Glomerular endothelial cell (primary cell): ENCODE results near the gene PIMREG. TPM values are rescaled to one million over a fixed set of nuclear protein-coding genes. Genes with fewer than 3 reads are reported as not detected.
A peak's percentile ranks its signal among the peaks of the same experiment; 100 is the strongest.

Experiments used
- DNase-seq: peaks from one replicate; pipeline ENCODE4 v3.0.0-alpha.2; 2011; ENCODE audit warnings: low read depth, low spot score; ENCODE audit errors: extremely low read depth
- total RNA-seq: library from RNA; depleted of rRNA; stranded (reverse); fragments of >200 nt; gene quantifications from 2 replicates; pipeline ENCODE4 v1.2.3, GENCODE V29; 2015

PIMREG gene, protein sequence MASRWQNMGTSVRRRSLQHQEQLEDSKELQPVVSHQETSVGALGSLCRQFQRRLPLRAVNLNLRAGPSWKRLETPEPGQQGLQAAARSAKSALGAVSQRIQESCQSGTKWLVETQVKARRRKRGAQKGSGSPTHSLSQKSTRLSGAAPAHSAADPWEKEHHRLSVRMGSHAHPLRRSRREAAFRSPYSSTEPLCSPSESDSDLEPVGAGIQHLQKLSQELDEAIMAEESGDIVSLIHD
- 2.8 and 8.2 TPM in 2 replicates for total RNA-seq

DNA sequence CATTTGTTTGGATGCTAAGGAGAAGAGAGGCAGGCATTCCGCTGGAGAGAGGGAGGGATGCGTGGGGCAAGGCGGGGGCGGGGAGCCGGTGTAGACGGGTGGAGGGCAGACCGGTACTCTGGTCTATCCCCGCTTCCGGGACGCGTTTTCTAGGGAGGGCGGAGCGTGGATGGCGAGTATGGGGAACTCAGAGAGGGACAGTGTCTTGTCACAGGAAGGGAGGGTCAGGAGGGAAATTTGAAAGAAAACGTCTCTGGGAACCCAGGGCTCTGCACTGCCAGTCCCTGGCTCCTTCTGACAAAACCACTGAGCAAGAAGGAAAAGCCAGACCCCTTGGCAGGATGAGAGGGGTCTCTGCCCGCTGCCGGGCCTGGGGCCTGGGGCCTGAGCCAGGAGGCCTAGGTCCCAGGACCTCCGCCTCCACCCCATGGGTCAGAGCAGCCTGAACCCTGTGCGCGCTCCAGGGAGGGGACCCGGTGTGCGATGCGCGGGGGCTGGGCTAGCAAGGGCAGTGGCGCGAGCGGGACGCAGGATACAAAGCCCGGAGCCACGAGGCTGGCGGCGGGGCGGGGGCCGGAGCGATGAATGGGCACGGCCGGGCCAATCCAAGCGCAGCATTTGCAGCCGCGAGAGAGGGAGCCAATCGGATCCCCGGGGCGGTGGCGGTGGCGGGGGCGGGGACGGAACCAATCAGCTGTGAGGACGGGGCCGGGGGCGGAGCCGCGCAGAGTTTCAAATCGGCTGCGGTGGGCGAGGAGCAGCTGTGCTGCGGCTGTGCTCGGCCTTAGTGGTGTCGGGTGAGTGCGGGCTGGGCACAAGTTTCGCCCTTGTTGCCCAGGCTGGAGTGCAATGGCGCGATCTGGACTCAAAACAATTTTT lies at the start of gene PIMREG:
TSS of gene PIMREG (plus strand) at position 764 of the 879 bp plus-strand sequence. CDS start 656 bp downstream, outside the sequence.
- peak; percentile 10 for DNase-seq

DNA sequence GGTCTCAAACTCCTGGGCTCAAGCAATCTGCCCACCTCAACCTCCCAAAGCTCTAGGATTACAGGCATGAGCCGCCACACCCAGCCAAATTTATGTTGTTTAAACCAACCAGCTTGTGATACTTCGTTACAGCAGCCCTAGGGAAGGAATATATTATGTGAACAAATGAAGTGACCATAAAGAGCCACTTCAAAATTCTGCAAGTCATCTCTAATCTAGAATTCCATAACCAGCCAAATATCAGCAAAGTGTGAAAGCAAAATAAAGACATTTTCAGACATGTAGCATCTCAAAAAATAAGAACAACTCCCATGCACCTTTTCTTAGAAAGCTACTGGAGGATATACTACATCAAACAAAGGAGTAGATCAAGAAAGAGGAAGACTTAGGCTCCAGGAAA lies 45.3 kb upstream of the PIMREG start:
- no peak for DNase-seq

DNA sequence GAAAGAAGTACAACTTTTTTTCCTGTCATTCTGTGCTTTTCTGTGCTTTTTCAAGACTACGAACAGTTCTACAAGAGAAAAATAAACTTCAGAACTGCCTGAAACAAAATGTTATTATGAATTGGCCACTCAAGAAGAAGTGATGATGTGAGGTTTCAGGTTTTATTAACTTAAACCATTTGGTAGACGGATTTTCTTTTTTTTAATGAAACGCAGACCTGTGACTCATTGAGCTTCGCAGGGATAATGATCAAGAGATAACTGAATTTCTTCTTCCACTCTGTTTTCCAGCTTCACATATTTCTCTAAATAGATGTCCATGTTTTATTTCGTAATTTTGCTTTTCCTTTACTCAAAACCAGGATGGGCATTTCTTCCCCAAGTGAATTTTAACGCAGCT lies 42.0 kb upstream of the PIMREG start:
- DNase-seq: no peak

DNA sequence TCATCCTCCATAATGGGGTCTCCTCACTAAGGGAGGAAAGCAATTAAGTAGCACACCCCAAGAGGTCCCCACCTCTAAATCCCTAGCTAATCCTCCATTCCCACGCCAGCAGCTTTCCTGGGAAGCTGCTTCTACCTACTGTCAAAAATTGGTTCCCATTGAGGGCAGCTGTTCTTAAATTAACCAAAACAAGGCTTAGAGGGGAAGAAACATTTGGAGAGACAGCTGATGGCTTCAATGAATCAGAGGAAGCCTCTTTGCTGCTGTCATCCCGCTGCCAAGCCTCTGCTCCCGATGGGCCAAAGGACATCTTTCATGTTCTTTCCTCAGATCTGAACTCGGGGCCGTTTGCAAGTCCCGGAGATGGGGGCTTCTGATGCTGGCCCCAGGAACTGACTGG lies 36.0 kb upstream of the PIMREG start:
- no peak for DNase-seq

DNA sequence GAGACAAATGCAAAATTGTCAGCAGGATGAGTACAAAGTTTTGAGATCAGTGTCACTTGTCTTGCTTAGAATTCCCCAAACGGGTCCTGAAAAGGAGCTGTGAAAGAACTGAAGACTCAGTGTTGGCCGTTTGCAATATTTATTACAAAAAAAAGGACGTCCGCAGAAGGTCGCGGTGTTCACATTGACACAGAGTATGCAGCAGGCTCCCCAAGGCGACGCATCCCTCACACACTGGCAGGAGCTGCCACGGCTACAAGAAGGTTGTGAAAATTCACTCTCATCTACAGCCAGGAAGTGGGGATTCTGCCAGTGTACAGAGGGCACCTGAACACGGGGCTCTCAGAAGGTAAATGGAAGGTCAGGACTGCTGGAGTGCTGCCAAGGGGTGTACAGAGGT lies 35.5 kb upstream of the PIMREG start:
- no peak for DNase-seq

DNA sequence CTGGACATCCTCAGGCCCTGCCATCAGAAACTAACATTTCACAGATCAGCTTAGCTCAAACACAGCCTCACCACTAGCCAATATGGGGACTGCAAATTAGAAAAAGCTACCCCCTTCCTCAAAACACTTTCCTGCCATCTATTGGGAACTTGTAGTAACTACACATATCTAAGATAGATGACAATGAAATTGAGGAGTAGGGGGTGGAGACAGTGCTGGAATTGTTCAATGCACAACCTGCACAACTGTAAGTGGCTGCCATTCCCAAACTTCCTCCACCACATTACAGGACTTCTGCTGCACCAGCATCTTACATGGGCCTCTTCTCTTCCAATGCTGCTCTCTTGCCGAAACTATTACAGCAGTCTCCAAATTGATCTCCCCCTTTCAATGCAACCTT lies 31.2 kb upstream of the PIMREG start:
- DNase-seq: peak; percentile 31

DNA sequence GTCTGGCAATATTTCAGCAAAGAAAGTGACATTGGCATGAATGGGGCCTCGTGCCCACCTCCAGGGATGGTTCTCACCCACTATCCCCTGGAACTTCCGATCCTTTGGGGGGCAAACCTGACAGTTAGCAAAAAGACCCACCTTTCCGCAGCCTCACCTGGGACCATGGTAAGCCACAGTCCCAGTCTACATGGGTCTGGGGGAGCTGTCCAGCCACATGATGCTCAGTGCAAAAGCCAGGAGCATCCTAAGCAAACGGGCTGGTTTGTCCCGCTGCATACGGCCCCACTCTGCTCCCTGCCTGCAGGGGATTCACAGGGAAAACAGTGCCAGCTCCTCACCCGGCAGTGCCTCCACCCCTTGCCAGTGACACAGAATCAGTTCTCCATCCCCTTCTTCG lies 28.6 kb upstream of the PIMREG start:
- no peak for DNase-seq

DNA sequence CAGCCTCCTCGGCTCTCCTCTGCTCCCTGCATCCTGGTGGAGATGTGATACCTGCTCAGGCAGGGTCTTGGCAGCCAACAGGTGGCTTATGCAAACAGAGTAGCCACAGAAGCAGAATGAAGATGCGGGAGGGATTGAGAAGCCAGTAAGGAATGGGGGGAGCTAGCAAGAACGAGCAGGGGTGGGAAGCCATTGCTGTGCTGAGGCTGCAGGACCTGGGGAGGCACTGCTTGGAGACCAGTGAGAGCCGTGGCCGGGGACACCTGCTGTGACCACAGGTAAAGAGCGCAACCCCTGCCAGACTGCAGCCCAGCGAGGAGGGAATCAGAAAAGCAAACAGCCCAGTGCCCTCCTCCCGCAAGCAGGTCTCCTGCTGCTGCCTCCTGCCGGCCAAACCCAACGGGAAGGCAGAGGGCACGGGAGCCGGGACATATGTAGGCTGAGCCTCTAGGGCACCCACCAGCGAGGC lies 24.0 kb upstream of the PIMREG start:
- no peak for DNase-seq

DNA sequence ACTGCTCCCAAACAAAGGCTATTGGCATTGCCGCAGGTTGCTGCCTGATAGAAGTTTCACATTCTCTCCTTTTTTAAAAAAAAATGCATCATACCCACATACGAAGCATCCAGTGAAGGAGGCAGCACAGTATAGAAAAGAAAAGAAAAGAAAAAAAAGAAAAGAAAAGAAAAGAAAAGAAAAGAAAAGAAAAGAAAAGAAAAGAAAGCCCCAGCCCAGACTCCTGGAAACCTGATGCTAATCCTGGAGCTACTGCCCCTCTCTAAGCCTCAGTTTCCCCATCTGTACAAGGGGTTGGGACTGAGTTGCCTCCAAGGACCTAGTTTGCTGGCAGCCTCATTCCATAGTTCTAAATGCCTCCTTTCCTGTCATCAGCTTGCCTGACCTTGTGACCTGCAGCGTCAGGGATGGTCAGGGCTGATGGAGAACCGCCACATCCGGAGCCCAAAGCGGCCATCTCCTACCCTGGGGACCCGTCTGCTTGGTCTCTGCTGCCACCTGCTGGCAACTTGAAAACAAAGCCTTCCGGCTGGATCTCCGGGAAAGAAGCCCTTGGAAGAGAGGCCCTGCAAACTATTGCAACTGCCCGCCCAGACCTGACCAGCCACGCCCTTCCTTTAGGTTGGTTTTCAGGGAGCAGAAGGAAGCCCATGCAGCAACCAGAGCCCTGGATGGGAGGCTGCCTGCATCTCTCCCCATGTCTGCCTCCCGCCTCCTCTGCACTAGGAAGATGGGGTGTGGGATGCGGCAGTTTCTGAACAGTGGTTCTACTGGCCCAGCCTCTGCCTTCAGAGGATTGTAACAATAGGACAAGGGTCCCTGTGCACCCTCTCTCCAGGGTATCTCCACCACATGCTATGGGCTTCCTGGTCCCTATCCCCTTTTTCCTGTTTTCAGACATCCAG lies 22.3 kb upstream of the PIMREG start:
- DNase-seq: peak; percentile 16

DNA sequence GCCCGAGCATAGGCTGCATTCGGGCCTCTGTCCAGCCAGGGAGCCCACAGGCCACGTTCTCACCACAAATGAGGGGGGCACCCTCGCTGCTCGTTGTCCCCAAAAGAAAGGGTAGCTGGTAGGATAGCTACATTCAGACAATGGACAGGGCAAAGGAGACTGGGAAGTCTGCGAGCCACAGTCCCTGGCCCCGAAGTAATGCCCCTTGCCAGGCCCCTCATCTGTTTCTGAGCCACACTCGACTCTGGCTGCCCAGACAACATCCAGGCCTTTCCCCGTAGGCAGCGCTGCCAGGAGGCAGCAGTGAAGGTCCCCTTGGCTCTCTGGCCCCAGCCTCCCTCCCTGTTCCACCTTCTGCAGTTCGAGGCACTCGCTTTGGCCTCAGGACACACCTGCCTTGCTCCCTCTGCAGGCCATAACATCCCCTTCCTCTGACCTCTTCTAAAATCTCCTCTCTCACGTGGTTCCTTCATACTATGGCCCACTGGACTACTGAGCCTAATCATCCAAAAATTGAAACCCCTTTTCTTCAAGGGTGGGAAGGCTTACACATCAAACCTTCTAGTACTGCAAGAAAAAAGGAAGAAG lies 21.5 kb upstream of the PIMREG start:
- DNase-seq: no peak

DNA sequence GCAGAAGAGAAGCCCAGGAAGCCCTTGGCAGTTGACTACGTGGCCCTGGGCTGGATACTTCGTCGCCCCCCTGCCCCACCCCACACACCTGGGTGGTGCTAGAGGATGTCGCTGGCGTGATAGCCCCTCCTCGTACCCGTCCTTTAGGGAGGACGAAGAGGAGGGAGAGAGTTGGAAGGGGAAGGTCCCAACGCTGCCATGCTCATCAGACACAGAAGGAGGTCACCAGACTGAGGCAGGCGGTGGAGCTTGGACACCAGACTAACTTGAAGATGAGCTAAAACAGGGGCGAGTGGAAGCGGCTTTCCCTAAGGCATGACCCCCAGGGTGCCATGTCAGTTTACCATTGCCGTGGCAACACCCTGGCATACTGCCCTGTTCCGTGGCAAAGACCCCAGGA lies 20.3 kb upstream of the PIMREG start:
- DNase-seq: no peak

DNA sequence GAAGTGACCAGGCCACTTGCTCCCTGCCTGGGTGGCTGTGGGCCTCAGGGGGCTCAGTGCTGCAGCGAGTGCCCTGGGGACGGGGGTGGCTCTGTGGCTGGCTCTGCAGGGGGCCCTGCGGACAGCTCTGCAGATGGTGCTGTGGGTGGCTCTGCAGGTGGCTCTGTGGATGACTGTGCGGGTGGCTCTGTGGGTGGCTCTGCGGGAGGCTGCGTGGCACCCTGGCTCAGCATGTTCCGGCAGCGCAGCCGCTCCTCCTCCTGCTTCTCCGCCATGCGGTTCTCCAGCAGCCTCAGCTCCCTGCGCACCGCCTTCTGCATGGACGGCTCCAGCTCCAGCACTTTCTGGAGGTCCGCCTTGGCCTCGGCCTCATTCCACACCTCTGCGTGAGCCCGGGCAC lies 18.8 kb upstream of the PIMREG start:
- no peak for DNase-seq

DNA sequence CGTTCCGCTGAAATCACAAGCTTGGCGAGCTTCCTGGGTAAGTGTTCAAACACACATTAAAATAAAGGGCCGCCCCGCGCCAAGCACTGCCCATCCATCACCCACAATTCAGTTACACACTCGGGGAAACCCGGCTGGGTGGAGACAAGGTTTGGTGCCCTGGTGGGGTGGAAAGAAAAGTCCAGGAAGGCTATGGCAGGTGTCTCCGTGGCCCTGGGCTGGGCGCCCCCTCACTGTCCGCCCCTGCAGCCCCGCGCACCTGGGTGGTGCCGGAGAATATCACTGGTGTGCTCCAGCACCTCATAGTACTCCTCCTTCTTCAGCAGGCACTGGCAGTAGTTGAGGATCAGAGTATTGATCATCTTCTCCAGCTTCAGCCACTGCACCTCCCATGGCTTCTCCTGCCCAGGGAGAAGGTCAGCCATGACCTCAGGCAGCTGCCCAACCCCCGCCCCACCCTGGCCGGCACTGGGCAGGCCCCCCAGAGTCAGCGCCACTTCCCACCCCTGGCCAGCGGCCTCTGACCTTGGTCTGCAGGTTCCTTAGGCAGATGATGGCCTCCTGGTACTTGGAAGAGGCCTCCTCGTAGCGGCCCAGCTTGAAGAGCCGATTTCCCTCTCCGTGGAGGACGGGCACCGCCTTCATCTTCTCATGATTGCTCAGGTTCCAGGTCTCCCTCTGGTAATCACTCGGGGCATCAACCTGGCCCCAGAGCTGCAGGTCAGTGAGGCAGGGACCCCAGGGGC lies 17.7 kb upstream of the PIMREG start:
- no peak for DNase-seq

DNA sequence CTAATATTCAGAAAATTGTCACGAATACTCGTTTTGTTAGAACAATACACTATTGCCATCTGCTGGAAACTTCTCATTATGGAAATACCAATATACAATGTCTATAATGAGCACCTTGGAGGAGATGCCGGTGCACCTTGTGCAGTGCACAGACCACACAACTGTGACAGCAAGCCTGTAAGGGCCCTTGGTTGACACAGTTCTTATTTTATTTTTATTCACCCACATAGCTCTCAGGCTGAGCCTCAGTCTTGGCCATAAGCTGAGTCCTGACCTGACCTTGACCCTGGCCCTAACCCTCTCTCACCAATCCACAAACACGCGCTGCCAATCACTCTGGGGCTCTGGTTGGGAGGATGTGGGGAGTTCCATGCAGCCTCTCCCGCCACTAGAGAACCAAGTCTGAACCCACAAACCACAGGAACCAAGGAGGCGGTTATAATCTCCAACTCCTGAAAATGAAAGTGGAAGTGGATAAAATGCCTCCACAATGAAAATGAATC lies 16.9 kb upstream of the PIMREG start:
- DNase-seq: no peak

DNA sequence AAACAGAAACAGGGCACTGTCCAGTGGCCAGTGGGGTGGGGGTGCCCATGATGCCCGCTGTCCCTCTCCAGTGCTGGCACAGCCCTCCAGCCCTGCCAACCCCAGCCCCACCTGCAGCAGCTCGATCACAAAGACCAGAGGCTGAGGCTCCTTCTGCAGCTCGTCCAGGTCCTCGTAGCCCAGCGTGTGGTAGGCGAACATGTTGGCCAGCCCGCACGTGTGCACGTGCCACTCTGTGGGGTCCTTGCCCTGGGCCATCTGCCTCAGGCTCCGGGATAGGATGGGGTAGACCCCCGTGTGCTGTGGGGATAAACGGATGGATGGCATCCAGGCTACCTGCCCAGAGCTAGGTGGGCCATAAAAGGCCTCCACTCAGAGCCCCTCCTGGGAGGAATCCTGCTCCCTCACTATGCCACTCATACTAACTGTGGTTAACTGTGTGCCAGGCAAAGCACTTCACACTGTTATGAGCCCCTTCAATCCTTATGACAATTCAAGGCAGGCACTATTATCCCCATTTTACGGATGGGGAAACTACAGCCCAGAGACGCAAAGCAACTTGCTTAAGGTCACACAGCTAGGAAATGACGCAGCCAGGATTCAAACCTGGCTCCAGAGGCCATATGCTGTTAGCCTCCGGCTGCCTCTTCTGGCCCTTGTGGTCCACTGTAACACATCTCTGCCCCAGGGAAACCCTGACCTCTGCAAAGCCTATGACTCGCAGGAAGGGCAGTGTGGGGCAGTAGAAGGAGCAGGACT lies 15.9 kb upstream of the PIMREG start:
- no peak for DNase-seq

DNA sequence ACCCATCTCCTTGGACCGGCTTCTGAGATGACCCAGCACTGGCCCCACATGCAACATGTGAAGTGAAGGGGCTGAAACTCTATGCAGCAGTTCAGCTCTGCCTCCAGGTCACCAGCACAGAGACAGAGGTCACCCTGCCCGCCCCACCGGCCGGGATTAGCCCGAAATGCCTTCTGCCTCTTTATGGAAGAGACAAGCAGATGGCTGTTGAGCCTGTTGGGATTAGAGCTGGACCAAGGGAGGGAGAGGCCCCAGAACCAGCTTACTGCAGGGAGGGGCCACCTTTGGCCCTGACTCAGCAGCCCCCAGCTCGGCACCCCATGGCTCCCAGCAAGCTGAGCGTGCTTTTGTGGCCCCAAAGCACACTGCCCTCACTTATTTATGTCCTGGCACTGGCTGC lies 15.0 kb upstream of the PIMREG start:
- DNase-seq: no peak

DNA sequence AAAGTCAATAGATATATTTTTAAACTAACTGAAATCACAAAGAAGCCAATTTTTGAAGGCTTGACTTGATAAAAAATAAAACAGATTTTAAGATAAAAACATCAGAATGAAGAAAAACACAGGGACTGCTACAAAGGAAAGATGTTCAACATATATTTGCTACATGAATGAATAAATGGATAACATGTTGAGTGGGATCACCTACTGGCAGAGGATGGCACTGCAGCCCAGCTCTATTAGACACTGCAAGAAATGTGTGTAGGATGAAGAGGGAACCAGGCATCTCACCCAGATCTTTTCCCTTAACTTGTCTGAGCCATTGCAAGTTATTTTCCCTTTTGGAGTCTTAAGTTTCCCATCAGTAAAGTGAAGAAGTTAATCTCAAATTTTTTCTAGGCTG lies 13.5 kb upstream of the PIMREG start:
- no peak for DNase-seq

DNA sequence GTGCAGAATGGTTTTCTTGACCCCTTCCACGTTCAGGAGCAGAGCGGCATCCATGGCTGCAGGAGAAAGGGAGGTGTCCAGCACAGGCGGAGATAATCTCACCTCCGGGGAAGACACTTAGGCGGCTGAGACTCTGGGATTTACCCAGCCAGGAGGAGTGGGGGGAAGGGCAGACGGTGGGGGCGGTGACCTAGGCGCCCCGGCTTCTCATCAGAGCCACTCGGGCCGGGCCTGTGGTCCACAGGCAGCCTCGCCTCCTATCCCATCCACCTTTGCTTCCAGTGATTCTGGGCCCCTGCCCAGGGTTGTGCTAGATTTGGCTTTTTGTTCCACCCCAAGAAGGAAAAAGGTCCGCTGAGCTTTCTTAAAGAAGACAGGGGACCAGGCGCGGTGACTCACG lies 9.2 kb upstream of the PIMREG start, which contains the start of gene AIPL1:
TSS of gene AIPL1 (minus strand) at position 71 of the 400 bp plus-strand sequence. CDS start at position 54, 17 bp downstream.
- no peak for DNase-seq

DNA sequence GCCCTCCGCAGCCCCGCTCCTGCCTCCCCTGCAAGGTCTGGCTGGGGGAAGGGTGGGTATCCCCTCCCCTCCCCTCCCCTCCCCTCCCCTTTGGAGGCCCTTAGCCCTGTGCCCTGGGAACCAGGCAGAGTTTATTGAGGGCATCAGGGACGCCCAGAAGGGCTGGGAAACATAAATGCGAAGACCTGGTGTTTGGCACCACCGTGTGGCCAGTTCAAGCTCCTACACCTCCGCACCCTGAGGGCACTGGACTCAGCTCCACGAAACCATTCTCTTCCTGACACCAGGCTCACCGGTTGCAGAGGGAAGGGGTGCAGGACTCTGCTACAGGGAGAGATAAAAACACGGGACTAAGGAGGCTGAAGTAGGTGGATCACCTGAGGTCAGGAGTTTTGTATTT lies 8.3 kb upstream of the PIMREG start:
- DNase-seq: no peak
